K562 (cell line): ENCODE data around the gene DYNC1I2. TPM values are rescaled to one million over a fixed set of nuclear protein-coding genes. Genes with fewer than 3 reads are reported as not detected.

ENCODE experiments used
- ATAC-seq: fragments of 200-7000 bp; cut with Tn5 transposase; 3 replicates; pipeline ENCODE4 v1.9.1; 2020; ENCODE audit warnings: moderate library complexity
- BruUV-seq: library from RNA; stranded (reverse); fragments of 400-500 nt; replicated peaks from 2 replicates; lab custom pipeline; 2021; lab: Mats Ljungman, UMichigan
- CTCF ChIA-PET: fragments of 300-600 bp; formaldehyde crosslinking; extraction: SDS; loops from one replicate; lab custom pipeline; 2021; ENCODE audit warnings: low intra/inter-chr PET ratio; lab: Yijun Ruan, JAX
- POLR2A ChIA-PET: fragments of 300-600, 350-650 bp; sonication (Branson Sonifier 250); formaldehyde crosslinking; extraction: SDS; loops from one replicate; lab custom pipeline; 2021; ENCODE audit warnings: antibody characterized with exemption, inconsistent platforms; lab: Yijun Ruan, JAX
- DNase-seq, 4 experiments: peaks; one replicate each; pipeline versions ENCODE4 v3.0.0 to v3.0.0-alpha.2; 2011 to 2018; ENCODE audit warnings: low spot score in 3 of 4, mixed read lengths in 3 of 4; ENCODE audit errors: extremely low read depth in 1 of 4
- FAIRE-seq: peaks from 2 replicates; lab custom pipeline; 2011; peaks lifted over from hg19 to GRCh38; lab: Jason Lieb, UNC
- H2AFZ ChIP-seq: 2 replicates; pipeline ENCODE4 v1.6.0; 2011; ENCODE audit warnings: low read depth, low read length, control low read depth, inconsistent platforms
- H3K27ac ChIP-seq: fragments of 200-600 bp; 3 replicates; pipeline ENCODE4 v1.8.0; 2011; ENCODE audit warnings: low read depth, mild to moderate bottlenecking, control low read depth, inconsistent platforms, low read length, moderate library complexity, mixed read lengths; ENCODE audit errors: extremely low read depth
- H3K27me3 ChIP-seq, 2 experiments: fragments of 300-600 bp in 1 of 2; 2 replicates in 1 of 2; 3 replicates in 1 of 2; pipeline versions ENCODE4 v1.6.0 to v1.8.0; 2011; ENCODE audit warnings: inconsistent platforms in 2 of 2, low read length in 2 of 2, mild to moderate bottlenecking in 1 of 2, mixed read lengths in 1 of 2, moderate library complexity in 1 of 2; ENCODE audit not compliant: control insufficient read depth in 2 of 2, insufficient read depth in 2 of 2
- H3K36me3 ChIP-seq: fragments of 300-600 bp; 3 replicates; pipeline ENCODE4 v1.8.0; 2011; ENCODE audit warnings: mild to moderate bottlenecking, low read length, inconsistent platforms; ENCODE audit not compliant: control insufficient read depth, insufficient read depth
- H3K4me1 ChIP-seq, 2 experiments: fragments of 200-600 bp in 1 of 2; replicated peaks in 1 of 2; 2 replicates in 1 of 2; 3 replicates in 1 of 2; pipeline versions ENCODE4 v1.5.1 to v1.8.0; 2011; ENCODE audit warnings: inconsistent platforms in 2 of 2, low read length in 2 of 2, mild to moderate bottlenecking in 1 of 2, mixed read lengths in 1 of 2, moderate library complexity in 1 of 2; ENCODE audit not compliant: control insufficient read depth in 2 of 2, insufficient read depth in 2 of 2
- H3K4me2 ChIP-seq: 2 replicates; pipeline ENCODE4 v1.6.1; 2011; ENCODE audit warnings: low read length, control low read depth, inconsistent platforms, mixed read lengths; ENCODE audit not compliant: insufficient read depth
- H3K4me3 ChIP-seq: fragments of 200-600 bp; sonication (generic), shearing (Covaris generic); 2 replicates; pipeline ENCODE4 v1.5.1; 2016; ENCODE audit warnings: control low read depth, inconsistent platforms
- H3K79me2 ChIP-seq: fragments of 200-600 bp; 3 replicates; pipeline ENCODE4 v1.8.0; 2011; ENCODE audit warnings: low read length, inconsistent platforms; ENCODE audit not compliant: control insufficient read depth, insufficient read depth
- H3K9ac ChIP-seq, 2 experiments: 2 replicates each; pipeline versions ENCODE4 v1.6.0 to v1.6.1; 2011; ENCODE audit warnings: low read depth in 2 of 2, low read length in 2 of 2, control low read depth in 1 of 2, inconsistent platforms in 1 of 2, mild to moderate bottlenecking in 1 of 2, mixed read lengths in 1 of 2; ENCODE audit not compliant: insufficient read depth in 1 of 2
- H3K9me1 ChIP-seq: one replicate; pipeline ENCODE4 v1.6.0; 2011; ENCODE audit warnings: inconsistent platforms, mild to moderate bottlenecking, low read length, moderate library complexity; ENCODE audit not compliant: control insufficient read depth, insufficient read depth
- H3K9me3 ChIP-seq: replicated peaks from 2 replicates; pipeline ENCODE4 v1.5.1; 2011; ENCODE audit warnings: low read depth, low read length, inconsistent platforms; ENCODE audit not compliant: control insufficient read depth, insufficient read depth
- H4K20me1 ChIP-seq: replicated peaks from 2 replicates; pipeline ENCODE4 v1.6.1; 2011; ENCODE audit warnings: low read length, inconsistent platforms, mixed read lengths; ENCODE audit not compliant: control insufficient read depth, insufficient read depth
- BACH1 ChIP-seq: fragments of 200-800 bp; sonication (Bioruptor generic); IDR thresholded peaks from 2 replicates; pipeline ENCODE4 v1.6.1; 2016; ENCODE audit warnings: missing genetic modification characterization, missing compliant biosample characterization
- ETV5 ChIP-seq: sonication (generic); formaldehyde crosslinking; IDR thresholded peaks from 2 replicates; pipeline ENCODE4 v1.4.0; 2020; ENCODE audit warnings: low read depth, mild to moderate bottlenecking, missing genetic modification reagents
- GABPB1 ChIP-seq: sonication (generic); formaldehyde crosslinking; IDR thresholded peaks from 2 replicates; pipeline ENCODE4 v1.8.0; 2022; ENCODE audit warnings: mild to moderate bottlenecking, missing genetic modification reagents
- MAFG ChIP-seq: fragments of 450-650 bp; conservative IDR thresholded peaks from 2 replicates; pipeline ENCODE4 v1.6.1; 2016; ENCODE audit warnings: missing genetic modification characterization, missing compliant biosample characterization
- MBD2 ChIP-seq: sonication (generic); IDR thresholded peaks from 2 replicates; pipeline ENCODE4 v1.6.1; 2016; ENCODE audit warnings: low read depth, borderline replicate concordance
- MYC ChIP-seq, 2 experiments: fragments of 250-450 bp in 1 of 2; sonication (Bioruptor Pico) in 1 of 2; IDR thresholded peaks; 2 replicates each; pipeline versions ENCODE4 v1.5.1 to v1.6.1; 2012 to 2021; ENCODE audit warnings: low read depth in 2 of 2, borderline replicate concordance in 1 of 2, improper control_type of control experiment in 1 of 2, low read length in 1 of 2, mild to moderate bottlenecking in 1 of 2, moderate library complexity in 1 of 2
- NEUROD1 ChIP-seq: fragments of 150-350 bp; IDR thresholded peaks from 2 replicates; pipeline ENCODE4 v1.6.1; 2014; ENCODE audit warnings: borderline replicate concordance, low read length, low read depth; ENCODE audit not compliant: partially characterized antibody
- NR3C1 ChIP-seq: sonication (generic); formaldehyde crosslinking; IDR thresholded peaks from 2 replicates; pipeline ENCODE4 v1.8.1; 2022; ENCODE audit warnings: missing genetic modification reagents
- PML ChIP-seq: IDR thresholded peaks from 2 replicates; pipeline ENCODE4 v1.6.1; 2012; ENCODE audit warnings: low read length, inconsistent platforms
- RFX5 ChIP-seq: IDR thresholded peaks from 2 replicates; pipeline ENCODE4 v1.6.1; 2011; ENCODE audit warnings: low read depth, mild to moderate bottlenecking, improper control_type of control experiment, low read length
- SP2 ChIP-seq: IDR thresholded peaks from 2 replicates; pipeline ENCODE4 v1.6.1; 2011; ENCODE audit warnings: mild to moderate bottlenecking, low read depth, low read length, moderate library complexity; ENCODE audit not compliant: poor library complexity, severe bottlenecking; ENCODE audit errors: extremely low read depth
- XRCC5 ChIP-seq: fragments of 200-400 bp; formaldehyde crosslinking; IDR thresholded peaks from 2 replicates; pipeline ENCODE4 v1.6.1; 2017; ENCODE audit warnings: low read depth, mild to moderate bottlenecking, low read length
- WGBS: fragments of 100-300 bp; shearing (Covaris generic); methylation state at CpG from one replicate; pipeline ENCODE4 v1.1.6; 2016; ENCODE audit warnings: low coverage, mixed read lengths; ENCODE audit not compliant: insufficient coverage; ENCODE audit errors: missing lambda C conversion rate; 5-methylcytosine and 5-hydroxymethylcytosine counted together
- in situ Hi-C: fragments of 300-500 bp; cut with MboI; formaldehyde crosslinking; loops from 4 replicates; pipeline ENCODE4 v1.15.0; 2018; ENCODE audit warnings: inconsistent platforms, mixed read lengths
- intact Hi-C: fragments of 100-400 bp; cut with micrococcal nuclease; formaldehyde crosslinking; loops from 2 replicates; pipeline ENCODE4 v1.14.2; 2022
- polyA plus RNA-seq, 8 experiments: library from polyadenylated mRNA; depleted of rRNA in 4 of 8; stranded (reverse) in 5 of 8; unstranded in 3 of 8; fragments of >200 nt; fragmentation: Nextera tagmentation in 2 of 8; fragmentation: Illumina TruSeq in 1 of 8; extraction: Ambion mirVana in 2 of 8; extraction: Trizol in 1 of 8; gene quantifications; 2 replicates each; pipeline versions ENCODE4 v1.2.1 to v1.2.3, GENCODE V29; 2011 to 2014; ENCODE audit warnings: inconsistent platforms in 1 of 8, missing spikeins in 1 of 8
- total RNA-seq, 7 experiments: library from RNA; depleted of rRNA in 6 of 7; stranded (reverse); fragments of >200 nt in 6 of 7; fragmentation: Illumina TruSeq in 2 of 7; extraction: Trizol in 2 of 7; gene quantifications; 2 replicates each; pipeline versions ENCODE4 v1.2.1 to v1.2.3, GENCODE V29; 2011 to 2021; ENCODE audit warnings: low replicate concordance in 1 of 7
- TF ChIP-seq, protein P1 (sequence below): IDR thresholded peaks from 2 replicates; pipeline ENCODE4 v1.6.1; 2016; ENCODE audit warnings: missing genetic modification characterization, missing compliant biosample characterization
- TF ChIP-seq, protein P2 (sequence below): sonication (generic); formaldehyde crosslinking; IDR thresholded peaks from 2 replicates; pipeline ENCODE4 v1.8.0; 2022; ENCODE audit warnings: missing genetic modification reagents, mild to moderate bottlenecking, moderate library complexity, borderline replicate concordance

Gene DYNC1I2
- total and polyA plus RNA-seq, 9 of the 15 experiments (the other 6 are each of a cell fraction or from before 2014, with no cell fraction given) = 59.1 to 204 (median 100) TPM

DNA sequence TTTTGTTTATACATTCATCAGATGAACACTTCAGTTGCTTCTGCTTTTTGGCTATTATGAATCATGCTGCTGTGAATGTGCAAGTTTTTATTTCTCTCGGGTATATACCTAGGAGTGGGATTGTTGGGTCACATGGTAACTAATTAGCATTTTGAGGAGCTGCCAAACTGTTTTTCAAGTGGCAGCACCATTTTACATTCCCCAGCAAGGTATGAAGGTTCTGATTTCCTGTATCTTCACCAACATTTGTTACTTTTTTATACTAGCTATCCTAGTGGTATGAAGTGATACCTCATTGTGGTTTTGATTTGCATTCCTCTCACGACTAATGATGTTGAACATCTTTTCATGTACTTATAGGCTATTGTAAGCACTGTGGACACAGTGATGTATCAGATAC is 53.9 kb downstream of the DYNC1I2 start:
- Histone ChIP-seq H3K36me3 (peaks cover 76% of the 10 kb centered on the region), H3K4me3 (no peak overlapping the region), H3K4me1 (no peaks in the 10 kb centered on the region), H3K9me3 (no peaks in the 10 kb centered on the region), H3K27ac (no peak overlapping the region), H3K9me1 (no peaks in the 10 kb centered on the region), H2AFZ (no peak overlapping the region), H3K9ac (no peak overlapping the region), H3K79me2 (no peaks in the 10 kb centered on the region), H3K4me2 (no peak overlapping the region), H3K27me3 (no peaks in the 10 kb centered on the region), H4K20me1 (no peaks in the 10 kb centered on the region)
- intact Hi-C loops (no loop called here), in situ Hi-C loops (no loop called here)
- WGBS = 44% methylated on average over 2 of the region's 2 CpGs
- CTCF ChIA-PET = no interaction called here
- DNase-seq = no peak
- FAIRE-seq = no peak
- no peak for ATAC-seq
- BruUV-seq = no TSS peak
- TF ChIP-seq GABPB1 (CRISPR knock-in tag) (no peak), MYC (IDR thresholded peaks at IDR 0.05; ENCODE audit: low read depth, low read length) (no peak), MYC (CRISPR knock-in tag; IDR thresholded peaks at IDR 0.05; ENCODE audit: borderline replicate concordance, low read depth) (no peak)
- TF ChIP-seq, protein P1, sequence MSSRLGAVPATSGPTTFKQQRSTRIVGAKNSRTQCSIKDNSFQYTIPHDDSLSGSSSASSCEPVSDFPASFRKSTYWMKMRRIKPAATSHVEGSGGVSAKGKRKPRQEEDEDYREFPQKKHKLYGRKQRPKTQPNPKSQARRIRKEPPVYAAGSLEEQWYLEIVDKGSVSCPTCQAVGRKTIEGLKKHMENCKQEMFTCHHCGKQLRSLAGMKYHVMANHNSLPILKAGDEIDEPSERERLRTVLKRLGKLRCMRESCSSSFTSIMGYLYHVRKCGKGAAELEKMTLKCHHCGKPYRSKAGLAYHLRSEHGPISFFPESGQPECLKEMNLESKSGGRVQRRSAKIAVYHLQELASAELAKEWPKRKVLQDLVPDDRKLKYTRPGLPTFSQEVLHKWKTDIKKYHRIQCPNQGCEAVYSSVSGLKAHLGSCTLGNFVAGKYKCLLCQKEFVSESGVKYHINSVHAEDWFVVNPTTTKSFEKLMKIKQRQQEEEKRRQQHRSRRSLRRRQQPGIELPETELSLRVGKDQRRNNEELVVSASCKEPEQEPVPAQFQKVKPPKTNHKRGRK (tag) = no peak
- POLR2A ChIA-PET = no interaction called here

DNA sequence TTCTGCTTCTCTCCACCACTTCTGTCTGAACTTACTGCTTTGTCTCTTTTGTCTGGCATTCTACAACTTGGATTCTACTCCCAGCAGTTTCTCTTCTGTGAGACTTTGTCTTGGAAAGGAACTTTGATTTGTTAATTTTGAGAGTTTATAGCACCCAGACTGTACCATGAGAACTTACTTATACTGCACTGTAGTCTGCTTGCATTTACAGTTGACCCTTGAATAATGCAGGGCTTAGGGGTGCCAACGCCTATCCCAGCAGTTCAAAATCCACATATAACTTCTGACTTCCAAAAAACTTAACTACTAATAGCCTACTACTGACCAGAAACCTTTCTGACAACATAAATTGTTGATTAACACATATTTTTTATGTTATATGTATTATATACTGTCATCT is 55.5 kb downstream of the DYNC1I2 start:
- Histone ChIP-seq H3K4me1 (no peaks in the 10 kb centered on the region), H3K9me1 (no peaks in the 10 kb centered on the region), H4K20me1 (no peaks in the 10 kb centered on the region), H3K27me3 (no peaks in the 10 kb centered on the region)
- DNase-seq (no peak), ATAC-seq (no peak)
- in situ Hi-C loops = no loop called here
- TF ChIP-seq MAFG (tag) = no peak
- TF ChIP-seq NEUROD1 = no peak
- no peak for TF ChIP-seq PML
- no peak for TF ChIP-seq BACH1
- TF ChIP-seq NR3C1 = no peak
- TF ChIP-seq RFX5 = no peak
- no peak for TF ChIP-seq MBD2
- no peak for TF ChIP-seq XRCC5
- no peak for TF ChIP-seq ETV5
- TF ChIP-seq, protein P2, sequence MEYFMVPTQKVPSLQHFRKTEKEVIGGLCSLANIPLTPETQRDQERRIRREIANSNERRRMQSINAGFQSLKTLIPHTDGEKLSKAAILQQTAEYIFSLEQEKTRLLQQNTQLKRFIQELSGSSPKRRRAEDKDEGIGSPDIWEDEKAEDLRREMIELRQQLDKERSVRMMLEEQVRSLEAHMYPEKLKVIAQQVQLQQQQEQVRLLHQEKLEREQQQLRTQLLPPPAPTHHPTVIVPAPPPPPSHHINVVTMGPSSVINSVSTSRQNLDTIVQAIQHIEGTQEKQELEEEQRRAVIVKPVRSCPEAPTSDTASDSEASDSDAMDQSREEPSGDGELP (CRISPR knock-in tag) = no peak
- TF ChIP-seq SP2 = no peak
- TF ChIP-seq, all 486 proteins: peak for 0
- POLR2A ChIA-PET = no interaction called here
- Histone ChIP-seq H3K9ac (no peak overlapping the region), H3K36me3 (peaks cover 72% of the 10 kb centered on the region), H2AFZ (no peak overlapping the region), H3K79me2 (no peaks in the 10 kb centered on the region), H3K27ac (no peak overlapping the region), H3K4me3 (no peak overlapping the region), H3K4me2 (no peak overlapping the region), H3K9me3 (no peaks in the 10 kb centered on the region)
- intact Hi-C loops = no loop called here
- CTCF ChIA-PET = interaction anchor here (0.6 kb wide), 1 partner anchor 54 kb away, joined by 3 read pairs; no protein-coding TSS in a partner anchor
- FAIRE-seq = no peak
- no TSS peak for BruUV-seq
- WGBS = 35% methylated on average over 1 of the region's 1 CpG
